ENCODE data around the gene ARRB1. TPM values are rescaled to one million over a fixed set of nuclear protein-coding genes. Genes with fewer than 3 reads are reported as not detected.

Gene ARRB1
- total and polyA plus RNA-seq, 2 of the 13 experiments (the other 11 are each of a cell fraction or from before 2014, with no cell fraction given): 22.5 to 35.7 TPM

GRCh38 chr11:75214411-75214821 lies 137.0 kb downstream of the ARRB1 start (continued):
- TF ChIP-seq ATF4 (CRISPR knock-in tag; IDR thresholded peaks at IDR 0.05) (0 out of 4 replicates have a peak, but pooled peaks of 1 of the 2 experiments have one; percentile 40), ZNF607 (CRISPR knock-in tag; IDR thresholded peaks at IDR 0.05; ENCODE audit: borderline replicate concordance) (peak; percentile 96), NFIC (IDR thresholded peaks at IDR 0.05; ENCODE audit: low read length) (no peak), ZNF564 (CRISPR knock-in tag; IDR thresholded peaks at IDR 0.05) (peak; percentile 80; the same call in 1 of the 2 replicates), ZNF333 (CRISPR knock-in tag; IDR thresholded peaks at IDR 0.05; ENCODE audit: borderline replicate concordance) (no peak), NR2F6 (IDR thresholded peaks at IDR 0.05) (no peak), NR2F6 (CRISPR knock-in tag; IDR thresholded peaks at IDR 0.05) (peak; percentile 63; the same call in 1 of the 2 replicates), MXD3 (CRISPR knock-in tag; IDR thresholded peaks at IDR 0.05) (peak; percentile 93), CENPBD1 (CRISPR knock-in tag; IDR thresholded peaks at IDR 0.05; ENCODE audit: borderline replicate concordance, low read depth) (no peak; the same call in 1 of the 2 replicates), CTCF (CRISPR knock-in tag; IDR thresholded peaks at IDR 0.05) (peak; percentile 53), GRHL1 (CRISPR knock-in tag; conservative IDR thresholded peaks at IDR 0.05) (no peak), ZNF292 (CRISPR knock-in tag; IDR thresholded peaks at IDR 0.05; ENCODE audit: borderline replicate concordance, low read depth) (no peak), ZNF331 (CRISPR knock-in tag; IDR thresholded peaks at IDR 0.05) (peak; percentile 98), POGZ (CRISPR knock-in tag; IDR thresholded peaks at IDR 0.05) (no peak), PLSCR1 (CRISPR knock-in tag; IDR thresholded peaks at IDR 0.05; ENCODE audit: borderline replicate concordance) (no peak), ZNF143 (CRISPR knock-in tag; IDR thresholded peaks at IDR 0.05) (no peak), ZBTB10 (CRISPR knock-in tag; IDR thresholded peaks at IDR 0.05; ENCODE audit: borderline replicate concordance) (peak; percentile 82; the same call in 1 of the 2 replicates), NFRKB (IDR thresholded peaks at IDR 0.05) (no peak), ZBTB37 (CRISPR knock-in tag; IDR thresholded peaks at IDR 0.05) (no peak), GABPB1 (CRISPR knock-in tag; IDR thresholded peaks at IDR 0.05) (peak; percentile 48)
